HG03097 (cell line): ENCODE measurements around the gene MSH5.
"Not testable (repeated sequence)": the region's sequence is repeated elsewhere in the genome, so short reads cannot be mapped to it uniquely, and the experiment has no call there.

Experiments used
- ATAC-seq: cut with Tn5 transposase; IDR thresholded peaks from one replicate; pipeline ENCODE4 v1.9.1; 2021; ENCODE audit not compliant: unreplicated experiment, low FRiP score

MSH5 gene

DNA sequence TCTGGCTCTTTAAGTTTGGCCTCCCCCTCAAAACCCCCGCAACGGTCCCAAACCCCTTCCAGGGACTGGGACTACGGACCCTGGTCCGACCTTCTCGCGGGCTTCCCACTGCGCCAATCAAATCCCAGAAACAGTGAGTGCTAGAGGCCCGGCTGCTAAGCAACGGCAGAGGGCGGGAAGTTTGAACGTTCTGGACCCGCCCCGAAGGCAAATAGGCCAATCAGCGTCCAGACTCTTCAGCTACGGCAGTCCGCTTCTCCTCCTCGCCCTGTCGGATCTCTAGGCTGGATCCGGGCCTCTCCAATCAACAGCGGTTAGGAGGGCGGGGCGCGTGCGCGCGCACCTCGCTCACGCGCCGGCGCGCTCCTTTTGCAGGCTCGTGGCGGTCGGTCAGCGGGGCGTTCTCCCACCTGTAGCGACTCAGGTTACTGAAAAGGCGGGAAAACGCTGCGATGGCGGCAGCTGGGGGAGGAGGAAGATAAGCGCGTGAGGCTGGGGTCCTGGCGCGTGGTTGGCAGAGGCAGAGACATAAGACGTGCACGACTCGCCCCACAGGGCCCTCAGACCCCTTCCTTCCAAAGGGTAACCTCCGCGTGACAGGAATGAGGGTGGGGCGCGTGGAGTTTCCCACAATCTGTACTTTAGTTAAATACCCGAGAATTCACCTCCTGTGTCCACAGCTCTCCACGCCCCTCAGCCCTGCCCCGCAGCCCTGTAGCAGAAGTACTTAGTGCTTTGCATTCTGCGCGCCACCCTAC, at the start of gene MSH5:
Gene MSH5, plus strand, starts transcription at position 367 of the 758 bp plus-strand sequence. CDS start 462 bp downstream, outside the sequence.
- peak; percentile 57 for ATAC-seq

DNA sequence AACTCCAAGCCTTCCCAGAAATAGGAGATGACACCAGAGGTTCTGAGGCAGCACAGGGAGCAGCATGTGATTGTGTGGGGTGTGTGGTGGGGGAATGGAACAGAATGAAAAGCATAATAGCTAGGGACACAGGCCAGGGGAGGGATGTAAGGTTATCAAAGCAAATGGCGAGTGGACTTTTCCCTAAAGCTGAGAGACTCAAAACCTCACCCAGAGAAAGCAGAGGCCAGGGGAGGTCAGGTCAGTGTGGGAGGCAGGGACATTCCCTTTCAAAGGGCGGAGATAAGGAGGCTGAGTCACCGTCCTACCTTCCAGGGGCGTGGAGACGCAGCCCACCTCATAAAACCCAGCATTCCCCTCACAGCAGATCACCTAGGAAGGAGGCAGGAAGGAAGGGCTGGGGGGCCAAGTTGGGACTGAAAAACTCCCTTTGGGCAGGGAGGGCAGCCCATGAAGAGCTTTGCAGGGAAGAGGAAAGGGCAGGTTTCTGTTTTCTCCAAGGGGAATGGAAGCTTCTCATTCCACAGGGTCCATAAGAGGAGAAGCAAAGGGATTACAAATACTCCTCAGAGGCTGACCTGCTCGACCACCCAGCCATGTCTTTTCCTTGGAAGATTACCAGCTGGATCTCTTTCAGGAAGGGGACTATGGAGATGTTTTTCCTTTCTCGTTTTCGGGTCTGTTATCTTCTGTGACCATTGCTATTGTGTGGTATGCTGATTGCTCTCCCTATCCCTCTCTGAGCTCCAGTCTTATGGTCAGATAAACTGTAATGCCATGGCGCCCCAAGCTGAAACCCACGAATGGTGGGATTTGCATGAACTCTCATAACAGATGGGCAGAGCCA, 49.4 kb upstream of the MSH5 start:
- ATAC-seq: no peak

DNA sequence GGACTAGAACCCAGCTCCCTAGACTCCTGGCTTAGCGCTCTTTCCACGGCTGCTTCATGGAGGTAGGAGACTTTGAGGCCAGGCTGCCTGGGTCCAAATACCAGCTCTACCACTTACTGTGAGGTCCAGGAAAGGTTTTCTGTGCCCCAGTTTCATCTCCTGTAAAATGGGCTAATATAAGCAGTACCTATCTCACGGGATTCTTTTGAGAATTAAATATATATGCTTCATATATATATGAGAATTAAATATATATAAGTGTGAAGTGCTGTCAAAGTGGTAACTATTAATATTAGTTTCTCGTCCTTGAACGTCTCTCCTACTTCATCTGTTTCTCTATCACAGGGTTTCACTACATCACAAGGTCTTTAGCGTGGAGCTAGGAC, 48.7 kb upstream of the MSH5 start:
- no peak for ATAC-seq

DNA sequence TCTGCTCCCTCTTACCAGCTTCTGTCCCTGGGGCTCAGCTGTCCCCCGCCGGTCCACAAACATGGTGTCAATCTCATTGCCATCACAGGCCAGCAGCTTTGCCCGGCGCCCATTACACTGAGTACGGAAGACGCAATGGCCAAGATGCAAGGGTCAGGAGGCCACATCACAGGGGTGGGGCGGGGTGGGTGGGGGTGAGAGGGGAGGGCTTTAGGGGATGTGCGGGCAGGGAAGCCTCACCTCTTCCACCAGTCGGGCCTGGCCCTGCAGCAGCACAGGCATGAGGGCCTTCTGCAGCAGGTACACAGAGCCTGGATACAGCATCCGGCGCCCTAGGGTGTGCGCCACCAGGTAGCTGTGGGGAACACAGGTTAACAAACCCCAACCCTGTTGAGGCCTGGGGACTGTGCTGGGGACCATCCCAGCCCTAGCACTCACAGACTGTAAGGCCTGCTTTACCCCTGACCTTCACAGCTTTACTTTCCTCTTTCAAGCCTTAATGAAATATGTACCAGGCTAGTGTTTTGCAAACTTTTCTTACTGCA, 48.2 kb upstream of the MSH5 start:
- no peak for ATAC-seq

DNA sequence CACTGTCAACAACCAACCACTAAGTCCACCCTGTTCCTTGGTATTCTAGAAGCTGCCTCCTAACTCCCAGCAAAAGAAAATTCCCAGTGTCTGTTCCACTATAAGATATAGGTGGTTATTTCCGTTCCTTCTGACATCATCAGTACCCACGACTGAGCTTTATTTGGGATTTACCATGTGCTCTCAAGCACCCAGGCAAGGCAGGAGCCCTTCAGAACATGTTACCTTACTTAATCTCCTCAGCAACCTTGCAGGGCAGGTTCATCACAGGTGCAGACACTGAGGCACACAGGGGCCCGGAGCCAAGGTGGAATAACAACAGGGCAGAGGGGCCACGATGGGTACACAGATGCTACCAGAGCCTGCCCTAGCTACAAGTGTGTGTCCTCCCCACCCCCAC, 47.5 kb upstream of the MSH5 start:
- ATAC-seq: no peak

DNA sequence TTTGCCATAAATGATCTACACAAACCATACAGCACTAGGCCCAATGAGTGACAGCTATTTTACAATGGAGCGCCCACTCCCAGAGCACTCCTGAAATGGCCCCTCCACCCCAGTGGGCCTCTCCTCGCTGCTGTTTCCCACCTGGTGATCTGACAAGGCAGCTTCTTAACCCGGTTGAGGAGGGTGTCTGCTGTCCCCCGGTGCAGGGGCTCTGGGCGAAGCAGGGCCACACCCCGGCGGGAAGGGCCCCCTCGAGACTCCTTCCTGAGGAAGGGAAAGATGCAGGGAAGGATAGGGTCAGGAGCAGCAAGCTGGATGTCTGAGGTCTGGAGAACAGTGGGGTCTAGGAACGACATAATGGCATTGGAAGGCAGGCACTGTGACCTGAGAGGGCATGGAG, 46.9 kb upstream of the MSH5 start:
- ATAC-seq: no peak

DNA sequence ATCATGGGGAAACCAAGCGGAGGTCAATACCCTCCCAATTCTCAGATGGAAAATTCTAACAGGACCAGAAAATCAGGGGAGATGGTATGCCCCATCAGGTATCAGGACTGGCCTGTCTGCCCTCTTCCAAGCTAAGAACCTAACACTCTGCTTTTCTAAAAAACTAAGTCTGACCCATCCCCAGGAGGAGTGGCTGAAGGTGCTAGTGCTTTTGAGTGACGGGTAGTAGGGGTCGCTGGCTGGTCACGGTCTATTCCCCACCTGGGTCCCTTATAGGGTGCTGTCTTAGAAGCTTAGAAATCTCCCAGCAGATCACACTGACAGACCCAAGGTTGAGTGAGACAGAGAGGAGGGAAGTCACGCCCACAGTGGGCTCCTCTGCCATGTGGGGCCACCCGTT, 46.3 kb upstream of the MSH5 start:
- no peak for ATAC-seq

DNA sequence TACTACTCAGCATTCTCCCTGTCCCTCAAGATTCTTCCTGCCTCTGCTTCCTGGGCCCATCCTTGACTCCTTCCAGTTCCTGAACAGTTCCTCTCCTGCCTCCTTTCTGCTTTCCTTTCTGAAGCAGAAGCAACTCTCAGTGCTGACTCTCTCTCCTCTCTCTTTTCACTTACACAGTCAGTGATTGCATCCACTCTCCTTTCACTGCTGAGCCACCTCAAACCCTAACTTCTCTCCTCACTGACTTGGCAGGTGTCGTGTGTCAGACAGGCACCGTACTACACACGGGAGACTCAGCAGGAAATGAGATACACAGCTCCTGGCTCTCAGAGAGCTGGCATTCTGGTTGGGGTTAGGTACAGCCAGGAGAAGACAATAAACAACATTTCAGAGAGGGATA, 42.2 kb upstream of the MSH5 start:
- ATAC-seq: no peak

DNA sequence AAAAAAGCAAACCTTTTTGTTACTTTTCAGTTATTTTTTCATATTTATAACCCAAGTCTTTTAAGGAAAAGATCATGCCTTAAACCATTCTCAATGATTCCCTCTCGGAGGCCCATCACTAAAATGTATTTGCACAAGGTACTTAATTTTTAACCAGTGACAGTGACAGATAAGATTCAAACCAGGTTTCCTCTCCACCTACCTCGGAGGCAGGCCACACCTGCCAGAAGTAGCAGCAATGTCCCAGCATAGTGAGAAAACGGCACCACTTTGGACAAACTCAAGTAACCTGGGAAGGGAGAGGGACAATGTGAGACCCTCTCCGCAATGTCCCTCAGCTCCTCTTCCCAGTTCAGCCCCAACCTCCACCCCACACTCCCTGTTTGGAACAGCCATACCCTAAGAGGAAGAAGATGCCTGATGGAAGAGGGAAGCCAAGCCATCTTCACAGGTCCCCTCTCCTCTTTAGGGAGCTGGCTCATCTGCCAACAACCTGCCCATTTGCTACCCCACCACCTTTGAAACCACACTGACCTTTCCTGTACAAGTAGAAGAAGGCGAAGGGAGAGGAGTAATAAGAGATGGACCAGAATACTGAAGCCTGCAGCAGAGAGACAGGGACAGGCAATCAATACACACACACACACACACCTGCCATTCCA, 38.9 kb upstream of the MSH5 start:
- ATAC-seq: no peak

DNA sequence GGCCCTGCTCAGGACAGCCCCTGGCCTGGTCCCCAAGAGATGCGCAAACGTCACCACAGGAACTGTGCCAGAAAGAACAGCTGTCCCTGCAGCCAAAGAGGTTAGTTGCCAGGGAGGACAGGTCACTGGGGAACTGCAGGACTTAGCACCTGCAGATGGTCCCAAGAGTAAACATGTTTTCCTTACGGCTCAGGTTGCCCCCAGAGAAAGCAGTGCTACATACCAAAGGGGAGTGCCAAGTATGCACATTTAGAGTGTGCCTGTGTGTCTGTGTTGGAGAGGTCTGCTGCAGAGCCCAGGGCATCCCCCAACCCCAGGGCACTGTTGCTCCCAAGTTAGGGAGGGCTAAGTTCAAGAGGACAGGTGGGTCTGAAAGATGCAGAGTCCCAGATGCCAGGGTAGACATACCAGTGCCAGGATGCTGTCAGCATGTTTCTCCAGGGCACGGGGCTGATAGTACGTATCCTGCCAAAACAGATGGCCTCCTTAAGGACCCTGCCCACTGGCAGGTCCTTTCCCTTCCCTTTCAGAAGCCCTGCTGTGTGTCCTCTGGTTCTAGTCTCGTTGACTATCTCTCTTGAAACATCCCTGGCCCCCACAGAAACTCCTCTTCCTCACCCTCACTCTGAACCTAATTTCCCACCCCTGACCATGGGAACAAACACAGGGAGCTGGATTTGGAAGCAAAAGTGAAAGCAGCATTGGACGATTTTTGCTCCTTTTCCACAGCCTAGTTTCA, 38.0 kb upstream of the MSH5 start:
- no peak for ATAC-seq

DNA sequence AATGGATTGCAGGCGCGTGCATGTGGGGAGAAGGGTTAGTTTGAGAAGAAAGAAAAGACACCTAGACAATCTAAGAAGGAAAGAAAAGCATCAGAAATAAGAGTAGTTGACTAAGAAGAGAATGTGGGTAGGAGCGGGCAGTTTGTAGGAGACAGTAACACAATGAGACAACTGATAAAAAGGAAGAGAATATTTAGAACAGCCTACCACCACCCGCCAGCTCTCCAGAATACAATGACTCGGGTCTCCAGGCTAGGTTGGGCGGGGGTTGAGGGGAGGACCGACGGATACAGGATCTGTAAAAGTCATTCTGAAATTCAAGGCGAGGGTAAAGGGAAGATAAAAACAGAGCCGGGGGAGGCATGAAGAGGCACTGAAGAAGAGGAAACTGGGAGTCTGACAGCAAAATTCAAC, 37.4 kb upstream of the MSH5 start:
- no peak for ATAC-seq

DNA sequence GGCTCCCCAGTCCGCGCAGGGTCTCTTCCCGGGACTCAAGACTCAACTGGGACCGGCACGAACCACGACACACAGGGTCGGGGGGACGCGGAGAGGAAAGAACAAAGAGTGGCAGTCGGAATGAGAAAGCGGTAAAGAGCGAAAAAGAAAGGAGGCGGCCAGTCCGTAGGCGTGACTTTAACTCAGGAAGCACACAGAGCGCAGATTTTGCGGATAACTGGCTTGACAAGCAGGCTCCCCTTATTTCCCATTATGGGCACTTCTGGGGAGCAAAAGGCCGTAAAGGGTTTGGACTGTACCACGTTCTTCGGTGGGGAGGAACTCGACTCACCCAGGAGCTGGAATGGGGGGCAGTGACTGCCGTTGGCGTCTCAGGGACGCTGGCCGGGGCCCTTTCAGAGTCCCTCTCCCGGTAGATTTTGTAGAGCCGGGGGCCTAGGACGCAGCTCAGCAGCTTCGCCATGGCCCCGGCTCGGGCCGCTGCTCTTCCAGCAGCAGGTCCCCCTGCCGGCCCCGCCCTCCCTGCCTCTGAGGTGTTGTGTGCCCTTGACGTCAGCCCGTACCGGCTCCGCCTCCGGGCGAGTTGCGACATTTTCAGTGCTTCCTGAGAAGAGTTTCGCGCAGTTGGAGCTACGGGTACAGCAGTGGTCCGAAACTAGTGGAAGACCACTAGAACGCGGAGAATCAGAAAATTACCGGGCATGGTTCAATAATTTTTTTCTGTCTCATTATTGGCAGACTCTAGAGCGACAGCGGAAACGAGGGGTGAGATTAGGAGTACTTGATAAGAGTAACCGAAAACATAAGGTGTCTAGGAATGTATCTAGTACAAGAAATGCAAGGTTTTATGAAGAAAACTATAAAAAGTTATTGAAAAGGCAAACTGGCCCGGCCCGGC, 36.7 kb upstream of the MSH5 start, which contains the start of gene ABHD16A:
Gene ABHD16A, minus strand, starts transcription at position 506 of the 898 bp plus-strand sequence. Its CDS starts 43 bp downstream, at position 463.
- peak; percentile 83 for ATAC-seq

DNA sequence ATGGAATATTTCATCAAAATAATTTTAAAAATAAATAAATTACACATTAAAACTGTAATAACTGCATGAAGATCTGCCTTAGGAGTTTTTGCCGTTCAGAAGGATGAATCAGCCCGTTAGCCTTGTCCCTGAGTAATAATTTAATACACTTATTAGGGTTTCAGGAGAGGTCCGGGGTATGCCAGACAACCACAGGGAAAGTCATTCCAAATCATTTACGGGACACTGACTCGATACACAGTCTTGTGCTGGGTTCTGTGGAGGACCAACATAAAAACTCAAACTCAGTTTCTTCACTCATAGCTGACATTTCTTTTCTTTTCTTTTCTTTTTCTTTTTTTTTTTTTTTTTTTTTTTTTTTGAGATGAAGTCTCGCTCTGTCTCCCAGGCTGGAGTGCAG, 33.9 kb upstream of the MSH5 start:
- ATAC-seq: no peak

DNA sequence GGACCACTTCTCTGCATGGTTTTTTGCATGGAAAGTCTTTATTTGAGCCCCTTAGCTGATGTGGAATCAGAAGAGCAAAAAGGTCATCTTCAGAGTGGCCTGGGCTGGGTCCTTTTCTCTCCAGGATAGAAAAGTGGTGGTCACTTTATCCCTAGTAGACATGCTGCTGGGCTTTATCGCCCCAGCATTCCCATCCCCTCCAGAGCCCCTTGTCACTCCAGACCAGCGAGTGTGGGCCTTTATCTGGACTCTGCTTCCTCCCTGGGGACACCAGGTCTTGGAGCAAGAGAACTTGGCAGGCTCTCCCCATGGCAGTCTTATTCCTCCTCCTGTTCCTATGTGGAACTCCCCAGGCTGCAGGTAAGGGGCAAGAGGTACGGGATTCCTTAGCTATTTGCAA, 33.2 kb upstream of the MSH5 start, which contains the start of gene LY6G6F:
Gene LY6G6F, plus strand, starts transcription at position 268 of the 400 bp plus-strand sequence. Its CDS starts 41 bp downstream, at position 309.
- no peak for ATAC-seq

DNA sequence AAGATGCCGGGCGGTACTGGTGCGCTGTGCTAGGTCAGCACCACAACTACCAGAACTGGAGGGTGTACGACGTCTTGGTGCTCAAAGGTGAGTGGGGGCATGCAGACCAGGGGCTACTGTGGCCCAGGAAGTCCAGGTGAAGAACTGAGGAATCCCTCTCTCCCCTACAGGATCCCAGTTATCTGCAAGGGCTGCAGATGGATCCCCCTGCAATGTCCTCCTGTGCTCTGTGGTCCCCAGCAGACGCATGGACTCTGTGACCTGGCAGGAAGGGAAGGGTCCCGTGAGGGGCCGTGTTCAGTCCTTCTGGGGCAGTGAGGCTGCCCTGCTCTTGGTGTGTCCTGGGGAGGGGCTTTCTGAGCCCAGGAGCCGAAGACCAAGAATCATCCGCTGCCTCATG, 32.1 kb upstream of the MSH5 start:
- ATAC-seq: no peak

DNA sequence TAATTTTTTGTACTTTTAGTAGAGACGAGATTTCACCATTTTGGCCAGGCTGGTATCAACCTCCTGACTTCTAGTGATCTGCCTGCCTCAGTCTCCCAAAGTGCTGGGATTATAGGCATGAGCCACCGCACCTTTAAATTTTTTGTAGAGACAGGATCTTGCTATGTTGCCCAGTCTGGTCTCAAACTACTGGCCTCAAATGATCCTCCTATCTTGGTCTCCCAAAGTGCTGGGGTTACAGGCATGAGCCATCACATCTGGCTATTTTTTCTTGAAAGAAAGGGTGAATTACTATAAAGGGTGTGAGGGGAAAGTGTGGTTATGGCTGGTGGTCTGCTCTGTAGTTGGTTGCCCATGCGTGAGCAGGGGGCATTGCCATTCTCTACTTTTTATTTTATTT, 31.6 kb upstream of the MSH5 start:
- ATAC-seq: no peak

DNA sequence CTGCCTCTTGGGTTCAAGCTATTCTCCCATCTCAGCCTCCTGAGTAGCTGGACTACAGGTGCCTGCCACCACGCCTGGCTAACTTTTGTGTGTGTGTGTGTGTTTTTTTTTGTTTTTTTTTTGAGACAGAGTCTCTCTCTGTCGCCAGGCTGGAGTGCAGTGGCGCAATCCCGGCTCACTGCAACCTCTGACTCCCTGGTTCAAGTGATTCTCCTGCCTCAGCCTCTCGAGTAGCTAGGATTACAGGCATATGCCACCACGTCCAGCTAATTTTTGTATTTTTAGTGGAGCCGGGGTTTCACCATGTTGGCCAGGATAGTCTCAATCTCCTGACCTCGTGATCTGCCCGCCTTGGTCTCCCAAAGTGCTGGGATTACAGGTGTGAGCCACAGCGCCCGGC, 30.6 kb upstream of the MSH5 start:
- not testable (repeated sequence) for ATAC-seq

DNA sequence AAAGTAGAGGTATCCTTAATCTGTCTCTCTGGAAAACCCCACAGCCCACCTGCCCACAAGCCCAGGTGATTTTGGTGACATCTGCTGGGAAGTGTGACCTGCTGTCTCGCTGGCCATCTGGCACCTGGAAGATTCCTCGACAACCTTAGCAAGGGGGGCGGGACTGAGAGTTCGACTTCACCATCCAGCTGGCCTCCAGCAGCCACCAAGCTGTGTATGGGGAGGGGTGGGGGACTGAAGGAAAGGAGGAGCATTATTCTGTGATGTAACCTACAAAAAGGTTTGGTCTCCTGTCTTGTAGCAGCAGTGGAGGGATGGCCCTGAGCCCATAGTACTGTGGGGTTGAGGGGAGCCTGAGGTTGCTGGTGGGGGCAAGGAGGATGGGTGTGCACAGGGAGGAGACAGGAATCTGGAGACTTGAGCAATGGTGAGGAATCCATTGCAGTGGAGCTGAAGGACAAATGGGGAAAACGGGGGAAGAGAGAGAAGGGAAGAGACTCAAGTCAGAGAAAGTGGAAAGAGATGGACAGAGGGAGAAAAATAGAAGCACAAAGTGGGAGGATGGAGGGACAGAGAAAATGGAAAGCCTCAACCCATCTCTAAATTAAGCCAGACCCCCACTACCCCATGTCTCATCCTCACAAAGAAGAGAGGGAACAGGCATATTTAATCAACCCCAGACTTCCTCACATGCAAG, 29.1 kb upstream of the MSH5 start:
- no peak for ATAC-seq

DNA sequence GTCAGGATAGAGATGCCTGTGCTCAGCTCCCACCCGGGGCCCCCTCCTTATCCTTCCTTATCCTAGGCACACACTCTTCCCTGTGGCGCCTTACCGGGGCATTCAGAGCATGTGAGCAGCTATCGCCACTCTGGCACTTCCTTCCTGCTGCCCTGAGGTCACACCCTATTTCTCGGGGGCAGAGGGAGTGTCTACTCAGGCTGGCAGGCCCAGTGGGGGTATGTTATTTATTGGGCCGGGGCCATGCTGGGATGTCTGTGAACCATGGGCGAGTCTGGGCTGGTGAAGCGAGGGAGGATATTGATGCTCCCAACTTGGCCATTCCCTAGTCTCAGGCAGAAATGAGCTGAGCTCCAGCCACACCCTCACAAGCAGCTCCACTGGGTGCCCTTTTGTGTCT, 28.6 kb upstream of the MSH5 start:
- no peak for ATAC-seq
